PC-9 (cell line): Measurements from ENCODE around the gene STEAP1B. TPM values are rescaled to one million over a fixed set of nuclear protein-coding genes. Genes with fewer than 3 reads are reported as not detected.
"Not testable (repeated sequence)": the region's sequence is repeated elsewhere in the genome, so short reads cannot be mapped to it uniquely, and the experiment has no call there.

ENCODE experiments used
- BruUV-seq: library from RNA; stranded (reverse); fragments of 400-500 nt; replicated peaks from 2 replicates; lab custom pipeline; 2021; lab: Mats Ljungman, UMichigan
- CTCF ChIA-PET: fragments of 300-600 bp; sonication (Branson Sonifier 250); formaldehyde crosslinking; loops from one replicate; lab custom pipeline; 2022; ENCODE audit warnings: antibody characterized with exemption; lab: Charles Lee
- POLR2A ChIA-PET: fragments of 300-600 bp; sonication (Branson Sonifier 250); formaldehyde crosslinking; loops from one replicate; lab custom pipeline; 2022; ENCODE audit warnings: antibody characterized with exemption; ENCODE audit not compliant: unreplicated experiment; lab: Charles Lee
- DNase-seq, 2 experiments: peaks; one replicate each; pipeline versions ENCODE4 v3.0.0 to v3.0.0-alpha.2; 2015 to 2022; ENCODE audit warnings: mixed read lengths in 1 of 2
- H2AFZ ChIP-seq: fragments of 200-600 bp; sonication (generic); 2 replicates; pipeline ENCODE4 v1.8.1; 2017; ENCODE audit warnings: antibody characterized with exemption
- H3F3A ChIP-seq: fragments of 200-600 bp; sonication (generic); 2 replicates; pipeline ENCODE4 v1.8.1; 2017; ENCODE audit warnings: antibody characterized with exemption, mild to moderate bottlenecking, low read depth; ENCODE audit not compliant: insufficient read depth
- H3K27ac ChIP-seq: fragments of 200-600 bp; sonication (generic); 2 replicates; pipeline ENCODE4 v1.6.1; 2016; ENCODE audit warnings: mixed run types
- H3K27me3 ChIP-seq: fragments of 200-600 bp; sonication (generic); 2 replicates; pipeline ENCODE4 v1.6.1; 2016; ENCODE audit warnings: low read depth, mixed run types; ENCODE audit not compliant: insufficient read depth
- H3K36me3 ChIP-seq: fragments of 200-600 bp; sonication (generic); 2 replicates; pipeline ENCODE4 v1.6.1; 2016; ENCODE audit warnings: low read depth, mixed run types
- H3K4me1 ChIP-seq: fragments of 200-600 bp; sonication (generic); replicated peaks from 2 replicates; pipeline ENCODE4 v1.6.1; 2016; ENCODE audit warnings: mixed run types; ENCODE audit not compliant: insufficient read depth
- H3K4me2 ChIP-seq: fragments of 200-600 bp; sonication (generic); 2 replicates; pipeline ENCODE4 v1.6.1; 2017; ENCODE audit warnings: mixed run types
- H3K4me3 ChIP-seq: fragments of 200-600 bp; sonication (generic); 2 replicates; pipeline ENCODE4 v1.6.1; 2016; ENCODE audit warnings: mixed run types
- H3K79me2 ChIP-seq: fragments of 200-600 bp; sonication (generic); 2 replicates; pipeline ENCODE4 v1.6.1; 2017; ENCODE audit warnings: low read depth, mixed run types
- H3K9me2 ChIP-seq: fragments of 200-600 bp; sonication (generic); 2 replicates; pipeline ENCODE4 v1.8.1; 2017; ENCODE audit warnings: mild to moderate bottlenecking; ENCODE audit not compliant: insufficient read depth
- H3K9me3 ChIP-seq: fragments of 200-600 bp; sonication (generic); 2 replicates; pipeline ENCODE4 v1.8.1; 2016; ENCODE audit warnings: low read depth; ENCODE audit not compliant: insufficient read depth
- H4K20me1 ChIP-seq: fragments of 200-600 bp; sonication (generic); 2 replicates; pipeline ENCODE4 v1.8.1; 2017; ENCODE audit not compliant: insufficient read depth
- EZH2 ChIP-seq: fragments of 200-600 bp; sonication (generic); IDR thresholded peaks from 2 replicates; pipeline ENCODE4 v1.8.0; 2017; ENCODE audit warnings: antibody characterized with exemption, low read depth
- intact Hi-C: fragments of 100-400 bp; cut with micrococcal nuclease; formaldehyde crosslinking; loops from one replicate; pipeline ENCODE4 v1.10.0; 2022; ENCODE audit not compliant: unreplicated experiment
- total RNA-seq: library from RNA; stranded (reverse); gene quantifications from 2 replicates; pipeline ENCODE4 v1.2.3, GENCODE V29; 2021
- TF ChIP-seq, protein P1 (sequence below): fragments of 200-600 bp; sonication (generic); conservative IDR thresholded peaks from 2 replicates; pipeline ENCODE4 v1.6.1; 2017; ENCODE audit warnings: mixed run types, antibody characterized with exemption, mild to moderate bottlenecking, moderate library complexity

The STEAP1B gene
- total RNA-seq, 1 experiment from 2014 or later = 0.35 TPM

DNA sequence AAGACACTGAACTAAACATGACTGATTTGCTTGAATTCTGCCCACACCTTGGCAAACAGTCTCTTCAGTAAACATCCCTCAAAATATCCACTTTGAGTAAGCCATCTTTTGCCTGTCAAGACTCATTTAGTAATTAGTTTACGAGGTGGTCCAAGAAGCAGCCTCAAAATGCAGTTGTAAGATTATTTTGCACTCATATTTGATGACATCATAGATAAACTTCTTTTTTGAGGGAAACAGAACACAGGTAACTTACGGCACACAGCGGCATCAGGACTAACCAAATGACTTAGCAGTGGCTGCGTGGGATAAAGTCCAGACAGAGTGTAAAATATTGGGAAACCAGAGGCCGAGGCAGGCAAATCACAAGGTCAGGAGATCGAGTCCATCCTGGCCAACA is 41.8 kb upstream of the STEAP1B start:
- Histone ChIP-seq H3K79me2 (no peaks in the 10 kb centered on the region), H3K9me2 (no peaks in the 10 kb centered on the region), H3K4me3 (no peak overlapping the region), H3K4me1 (no peaks in the 10 kb centered on the region), H3K36me3 (no peaks in the 10 kb centered on the region), H3K4me2 (no peak overlapping the region), H3K9me3 (no peaks in the 10 kb centered on the region), H3K27me3 (no peaks in the 10 kb centered on the region), H3F3A (no peaks in the 10 kb centered on the region), H2AFZ (no peak overlapping the region), H3K27ac (no peak overlapping the region), H4K20me1 (no peaks in the 10 kb centered on the region)
- intact Hi-C loops = no loop called here
- no TSS peak for BruUV-seq
- no peak for TF ChIP-seq EZH2
- TF ChIP-seq, protein P1, sequence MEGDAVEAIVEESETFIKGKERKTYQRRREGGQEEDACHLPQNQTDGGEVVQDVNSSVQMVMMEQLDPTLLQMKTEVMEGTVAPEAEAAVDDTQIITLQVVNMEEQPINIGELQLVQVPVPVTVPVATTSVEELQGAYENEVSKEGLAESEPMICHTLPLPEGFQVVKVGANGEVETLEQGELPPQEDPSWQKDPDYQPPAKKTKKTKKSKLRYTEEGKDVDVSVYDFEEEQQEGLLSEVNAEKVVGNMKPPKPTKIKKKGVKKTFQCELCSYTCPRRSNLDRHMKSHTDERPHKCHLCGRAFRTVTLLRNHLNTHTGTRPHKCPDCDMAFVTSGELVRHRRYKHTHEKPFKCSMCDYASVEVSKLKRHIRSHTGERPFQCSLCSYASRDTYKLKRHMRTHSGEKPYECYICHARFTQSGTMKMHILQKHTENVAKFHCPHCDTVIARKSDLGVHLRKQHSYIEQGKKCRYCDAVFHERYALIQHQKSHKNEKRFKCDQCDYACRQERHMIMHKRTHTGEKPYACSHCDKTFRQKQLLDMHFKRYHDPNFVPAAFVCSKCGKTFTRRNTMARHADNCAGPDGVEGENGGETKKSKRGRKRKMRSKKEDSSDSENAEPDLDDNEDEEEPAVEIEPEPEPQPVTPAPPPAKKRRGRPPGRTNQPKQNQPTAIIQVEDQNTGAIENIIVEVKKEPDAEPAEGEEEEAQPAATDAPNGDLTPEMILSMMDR = no peak
- DNase-seq = no peak
- CTCF ChIA-PET = no interaction called here
- POLR2A ChIA-PET = no interaction called here

DNA sequence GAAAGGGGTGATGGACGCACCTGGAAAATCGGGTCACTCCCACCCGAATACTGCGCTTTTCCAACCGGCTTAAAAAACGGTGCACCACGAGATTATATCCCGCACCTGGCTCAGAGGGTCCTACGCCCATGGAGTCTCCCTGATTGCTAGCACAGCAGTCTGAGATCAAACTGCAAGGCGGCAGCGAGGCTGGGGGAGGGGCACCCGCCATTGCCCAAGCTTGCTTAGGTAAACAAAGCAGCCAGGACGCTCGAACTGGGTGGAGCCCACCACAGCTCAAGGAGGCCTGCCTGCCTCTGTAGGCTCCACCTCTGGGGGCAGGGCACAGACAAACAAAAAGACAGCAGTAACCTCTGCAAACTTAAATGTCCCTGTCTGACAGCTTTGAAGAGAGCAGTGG is 28.5 kb upstream of the STEAP1B start:
- H3K27me3 ChIP-seq, H4K20me1 ChIP-seq, H3F3A ChIP-seq, H3K4me3 ChIP-seq, H3K27ac ChIP-seq, H3K9me3 ChIP-seq, BruUV-seq, H3K9me2 ChIP-seq, H3K4me2 ChIP-seq, CTCF ChIA-PET, POLR2A ChIA-PET, H3K36me3 ChIP-seq, H3K79me2 ChIP-seq, DNase-seq, H2AFZ ChIP-seq, H3K4me1 ChIP-seq: not testable (repeated sequence)
- intact Hi-C loops = loop anchor here (10.0 kb wide), 1 partner anchor 1186 kb away; the partner anchor contains the start of gene STK31

DNA sequence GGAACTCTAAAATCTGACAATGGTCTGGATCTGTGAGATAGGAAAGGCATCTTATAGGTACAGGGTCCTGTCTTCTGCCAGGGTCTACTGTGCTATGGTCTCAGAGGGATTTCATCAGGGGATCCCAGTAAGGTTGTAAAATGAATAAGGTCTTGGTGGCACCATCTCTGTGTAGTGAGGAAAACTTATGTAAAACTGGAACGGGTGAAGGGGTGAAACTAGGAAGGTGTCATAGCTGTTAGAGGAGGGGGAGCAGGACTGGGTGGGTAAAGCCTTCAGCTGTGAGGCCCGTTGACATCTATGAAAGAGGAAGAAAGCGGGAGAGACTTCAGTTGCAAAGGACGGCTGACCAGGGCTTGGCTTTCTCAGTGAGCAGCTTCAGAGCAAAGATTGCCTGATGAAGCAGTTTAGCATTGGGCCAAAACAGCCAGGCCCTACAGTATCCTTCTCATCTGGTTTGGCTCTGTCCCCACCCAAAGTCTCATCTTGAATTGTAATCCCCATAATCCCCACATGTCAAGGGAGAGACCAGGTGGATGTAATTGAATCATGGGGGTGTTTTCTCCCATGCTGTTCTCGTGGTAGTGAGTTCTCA is 24.5 kb upstream of the STEAP1B start:
- H3F3A ChIP-seq, H2AFZ ChIP-seq, H3K9me2 ChIP-seq, H3K4me3 ChIP-seq, H3K27ac ChIP-seq, H4K20me1 ChIP-seq, DNase-seq, POLR2A ChIA-PET, H3K79me2 ChIP-seq, H3K9me3 ChIP-seq, H3K36me3 ChIP-seq, BruUV-seq, H3K4me1 ChIP-seq, H3K27me3 ChIP-seq: not testable (repeated sequence)
- intact Hi-C loops = loop anchor here (2.0 to 10.0 kb wide), 3 partner anchors 530 to 1190 kb away; partner anchors contain the start of gene STK31
- CTCF ChIA-PET = interaction anchor here (0.7 kb wide), 1 partner anchor 1401 kb away, joined by 6 read pairs; no protein-coding TSS in a partner anchor
- peak overlapping the region; percentile 55 for H3K4me2 ChIP-seq

DNA sequence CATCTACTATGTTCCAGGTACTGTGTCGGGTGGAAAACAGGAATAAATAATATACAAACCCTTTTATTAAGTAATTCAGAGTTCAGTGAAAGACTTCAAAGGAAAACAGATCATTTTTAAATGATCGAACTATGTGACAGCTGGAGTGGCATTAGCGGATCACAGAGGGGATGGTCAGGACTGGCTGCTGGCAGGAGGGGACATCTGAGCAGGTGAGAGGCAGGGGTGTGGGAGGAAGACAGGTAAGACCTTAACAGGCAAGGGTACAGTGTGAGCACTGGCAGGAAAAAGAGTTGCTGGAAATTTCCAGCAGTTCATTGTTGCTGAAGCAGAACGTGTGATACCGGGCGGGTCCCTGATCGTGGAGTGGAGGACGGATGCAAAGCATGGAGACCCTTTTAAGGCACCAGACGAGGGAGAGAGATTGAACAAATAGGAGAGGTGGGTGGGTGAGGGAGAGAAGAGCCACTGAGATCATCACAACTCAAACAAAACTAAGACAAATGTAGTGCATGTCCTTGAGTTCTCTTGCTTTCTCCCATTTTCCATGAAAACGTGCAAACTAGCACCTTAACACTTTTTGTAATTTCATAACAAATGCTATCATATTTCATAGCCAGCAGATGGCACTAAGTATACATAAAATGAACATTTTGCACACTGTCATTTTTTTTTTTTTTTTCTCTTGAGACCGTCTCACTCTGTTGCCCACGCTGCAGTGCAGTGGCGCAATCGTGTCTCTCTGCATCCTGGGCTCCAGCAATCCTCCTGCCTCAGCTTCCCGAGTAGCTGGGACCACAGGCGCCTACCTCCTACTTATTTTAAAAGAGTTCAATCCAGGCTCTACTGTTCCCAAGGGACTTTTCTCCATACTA is 23.7 kb upstream of the STEAP1B start:
- H3K4me1 ChIP-seq, H3K27ac ChIP-seq, H3K9me3 ChIP-seq, H3F3A ChIP-seq, H3K4me3 ChIP-seq, BruUV-seq, H3K36me3 ChIP-seq, H3K9me2 ChIP-seq, H3K27me3 ChIP-seq, H4K20me1 ChIP-seq, H2AFZ ChIP-seq, POLR2A ChIA-PET, H3K79me2 ChIP-seq: not testable (repeated sequence)
- intact Hi-C loops = loop anchor here (2.0 to 10.0 kb wide), 3 partner anchors 531 to 1191 kb away; partner anchors contain the start of gene STK31
- CTCF ChIA-PET = interaction anchor here (0.7 kb wide), 1 partner anchor 1401 kb away, joined by 6 read pairs; no protein-coding TSS in a partner anchor
- DNase-seq = peak in 1 of 2 experiments; percentile 53
- TF ChIP-seq, protein P1 = peak; percentile 78
- H3K4me2 ChIP-seq = peak overlapping the region; percentile 55

DNA sequence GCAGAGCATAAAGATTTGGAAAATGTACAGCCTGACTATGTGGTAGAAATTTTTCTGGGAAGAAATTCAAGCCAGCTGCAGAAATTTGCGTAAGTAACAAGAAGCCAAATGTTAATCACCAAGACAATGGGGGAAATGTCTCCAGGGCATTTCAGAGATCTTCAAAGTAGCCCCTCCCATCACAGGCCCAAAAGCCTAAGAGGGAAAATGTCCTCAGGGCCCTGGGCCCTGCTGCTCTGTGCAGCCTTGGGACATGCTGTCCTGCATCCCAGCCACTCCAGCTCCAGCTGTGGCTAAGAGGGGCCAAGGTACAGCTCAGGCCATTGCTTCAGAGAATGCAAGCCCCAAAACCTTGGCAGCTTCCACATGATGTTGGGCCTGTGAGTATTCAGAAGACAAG is 19.6 kb upstream of the STEAP1B start:
- H3K9me3 ChIP-seq, H3K9me2 ChIP-seq, H3K27me3 ChIP-seq, H3K79me2 ChIP-seq, H3K36me3 ChIP-seq, H3K4me2 ChIP-seq, CTCF ChIA-PET, intact Hi-C loops, H3K27ac ChIP-seq, H3K4me3 ChIP-seq, POLR2A ChIA-PET, H4K20me1 ChIP-seq, H3K4me1 ChIP-seq, BruUV-seq, H3F3A ChIP-seq, H2AFZ ChIP-seq, DNase-seq: not testable (repeated sequence)
